PFSK-1 (cell line): Measurements from ENCODE around the gene QPCT.

Source experiments
- FOXP2 ChIP-seq: optimal IDR thresholded peaks from 2 replicates; pipeline ENCODE3; 2011; ENCODE audit warnings: borderline replicate concordance, control low read depth, inconsistent platforms; ENCODE audit not compliant: insufficient read depth; ENCODE audit errors: extremely low read length, extremely low read depth
- POLR2AphosphoS5 ChIP-seq: IDR thresholded peaks from 2 replicates; pipeline ENCODE4 v1.6.1; 2012; ENCODE audit warnings: low read depth, mild to moderate bottlenecking, control low read depth, low read length, moderate library complexity
- REST ChIP-seq, 2 experiments: IDR thresholded peaks; 2 replicates each; pipeline versions ENCODE4 v1.6.1 to v1.8.0; 2011 to 2012; ENCODE audit warnings: low read depth in 2 of 2, low read length in 2 of 2, control low read depth in 1 of 2, inconsistent platforms in 1 of 2, mild to moderate bottlenecking in 1 of 2, moderate library complexity in 1 of 2; ENCODE audit not compliant: insufficient read depth in 1 of 2
- SIN3A ChIP-seq: IDR thresholded peaks from 2 replicates; pipeline ENCODE4 v1.6.1; 2012; ENCODE audit warnings: mild to moderate bottlenecking, low read length, moderate library complexity, borderline replicate concordance; ENCODE audit not compliant: insufficient read depth
- TAF1 ChIP-seq: IDR thresholded peaks from 2 replicates; pipeline ENCODE4 v1.6.1; 2012; ENCODE audit warnings: low read length, control low read depth, borderline replicate concordance; ENCODE audit not compliant: insufficient read depth

QPCT gene

GRCh38 chr2:37358466-37358865 lies 14.0 kb downstream of the QPCT start:
- no peak for TF ChIP-seq REST (IDR thresholded peaks at IDR 0.05; ENCODE audit: insufficient read depth in 1 of 2, low read depth in 2 of 2, low read length in 2 of 2)
- no peak for TF ChIP-seq SIN3A
- TF ChIP-seq POLR2AphosphoS5 = no peak
- TF ChIP-seq TAF1 = no peak
- TF ChIP-seq FOXP2 = no peak

GRCh38 chr2:37361216-37361815 lies 16.9 kb downstream of the QPCT start:
- TF ChIP-seq POLR2AphosphoS5 (no peak), TAF1 (no peak), SIN3A (no peak), REST (IDR thresholded peaks at IDR 0.05; ENCODE audit: insufficient read depth in 1 of 2, low read depth in 2 of 2, low read length in 2 of 2) (no peak), FOXP2 (no peak)

GRCh38 chr2:37361994-37362698 lies 17.7 kb downstream of the QPCT start:
- no peak for TF ChIP-seq FOXP2
- no peak for TF ChIP-seq SIN3A
- no peak for TF ChIP-seq POLR2AphosphoS5
- no peak for TF ChIP-seq REST (IDR thresholded peaks at IDR 0.05; ENCODE audit: insufficient read depth in 1 of 2, low read depth in 2 of 2, low read length in 2 of 2)
- TF ChIP-seq TAF1 = no peak

- TF ChIP-seq FOXP2 = no peak
- no peak for TF ChIP-seq SIN3A
- TF ChIP-seq TAF1 = no peak
These were observed 19.9 kb downstream of the QPCT start for GRCh38 chr2:37364351-37364750.

GRCh38 chr2:37365669-37366068 lies 21.2 kb downstream of the QPCT start:
- TF ChIP-seq TAF1 (no peak), SIN3A (no peak), FOXP2 (no peak), POLR2AphosphoS5 (no peak), REST (IDR thresholded peaks at IDR 0.05; ENCODE audit: insufficient read depth in 1 of 2, low read depth in 2 of 2, low read length in 2 of 2) (no peak)
